ENCODE data around the gene INPP5A.

GRCh38 chr10:132710746-132711612 is 173.4 kb downstream of the INPP5A start:
- TF ChIP-seq POLR2A (IDR thresholded peaks at IDR 0.05; ENCODE audit: low read length) (no peak), GATA1 (IDR thresholded peaks at IDR 0.05; ENCODE audit: low read depth, low read length) (no peak)

Data from erythroblast (primary cell).